ENCODE data around the gene MGST1. TPM values are rescaled to one million over a fixed set of nuclear protein-coding genes. Genes with fewer than 3 reads are reported as not detected.

Gene MGST1
- total RNA-seq, 2 donors from 2014 or later: 203 to 357 TPM

DNA sequence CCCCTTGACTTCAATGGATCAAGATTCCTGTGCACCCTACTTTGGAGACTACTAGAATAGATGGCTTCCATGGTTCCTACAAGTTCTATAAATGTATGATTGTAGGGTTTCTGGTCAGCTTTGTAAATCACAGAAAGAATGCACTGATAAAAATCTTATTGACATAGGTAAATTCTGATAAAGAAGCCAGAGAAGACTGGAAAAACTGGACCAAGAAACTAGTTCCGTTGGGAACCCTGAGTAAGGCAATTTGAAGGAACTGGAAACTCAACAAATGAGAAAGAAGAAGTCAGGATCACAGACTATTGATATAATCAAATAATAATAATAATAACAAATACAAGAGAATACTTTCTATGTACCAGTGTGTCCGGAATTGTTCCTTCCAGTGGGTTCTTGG is 15.4 kb upstream of the MGST1 start:
- Histone ChIP-seq H3K4me3 (ENCODE audit: low read length) (no peak overlapping the region), H3K4me1 (ENCODE audit: control insufficient read depth, insufficient read depth, low read length) (no peaks in the 10 kb centered on the region), H3K9me3 (ENCODE audit: control insufficient read depth, low read length) (peaks cover 8% of the 10 kb centered on the region), H3K27me3 (ENCODE audit: control insufficient read depth, insufficient read depth, low read length, poor library complexity, severe bottlenecking) (no peaks in the 10 kb centered on the region), H3K9ac (ENCODE audit: extremely low read depth, low read length, poor library complexity, severe bottlenecking) (no peak overlapping the region), H3K36me3 (ENCODE audit: control insufficient read depth, insufficient read depth, low read length) (no peaks in the 10 kb centered on the region), H3K27ac (ENCODE audit: low read depth, low read length) (no peak overlapping the region)
- Mint-ChIP-seq H3K27me3 (ENCODE audit: insufficient read depth) (no peaks in the 10 kb centered on the region), H3K9me3 (peaks cover 13% of the 10 kb centered on the region), H3K4me3 (no peak overlapping the region), H3K4me1 (no peaks in the 10 kb centered on the region), H3K27ac (no peak overlapping the region), H3K36me3 (ENCODE audit: low read depth) (no peaks in the 10 kb centered on the region)
- TF ChIP-seq, protein P1, sequence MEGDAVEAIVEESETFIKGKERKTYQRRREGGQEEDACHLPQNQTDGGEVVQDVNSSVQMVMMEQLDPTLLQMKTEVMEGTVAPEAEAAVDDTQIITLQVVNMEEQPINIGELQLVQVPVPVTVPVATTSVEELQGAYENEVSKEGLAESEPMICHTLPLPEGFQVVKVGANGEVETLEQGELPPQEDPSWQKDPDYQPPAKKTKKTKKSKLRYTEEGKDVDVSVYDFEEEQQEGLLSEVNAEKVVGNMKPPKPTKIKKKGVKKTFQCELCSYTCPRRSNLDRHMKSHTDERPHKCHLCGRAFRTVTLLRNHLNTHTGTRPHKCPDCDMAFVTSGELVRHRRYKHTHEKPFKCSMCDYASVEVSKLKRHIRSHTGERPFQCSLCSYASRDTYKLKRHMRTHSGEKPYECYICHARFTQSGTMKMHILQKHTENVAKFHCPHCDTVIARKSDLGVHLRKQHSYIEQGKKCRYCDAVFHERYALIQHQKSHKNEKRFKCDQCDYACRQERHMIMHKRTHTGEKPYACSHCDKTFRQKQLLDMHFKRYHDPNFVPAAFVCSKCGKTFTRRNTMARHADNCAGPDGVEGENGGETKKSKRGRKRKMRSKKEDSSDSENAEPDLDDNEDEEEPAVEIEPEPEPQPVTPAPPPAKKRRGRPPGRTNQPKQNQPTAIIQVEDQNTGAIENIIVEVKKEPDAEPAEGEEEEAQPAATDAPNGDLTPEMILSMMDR (conservative IDR thresholded peaks at IDR 0.05): no peak
- no peak for DNase-seq
- WGBS, 2 experiments (ENCODE audit: insufficient coverage in 1 of 2, insufficient read length in 1 of 2): 91% methylated on average over 2 of the region's 2 CpGs; no CpG with 5 or more reads in 1 of the 2 experiments

DNA sequence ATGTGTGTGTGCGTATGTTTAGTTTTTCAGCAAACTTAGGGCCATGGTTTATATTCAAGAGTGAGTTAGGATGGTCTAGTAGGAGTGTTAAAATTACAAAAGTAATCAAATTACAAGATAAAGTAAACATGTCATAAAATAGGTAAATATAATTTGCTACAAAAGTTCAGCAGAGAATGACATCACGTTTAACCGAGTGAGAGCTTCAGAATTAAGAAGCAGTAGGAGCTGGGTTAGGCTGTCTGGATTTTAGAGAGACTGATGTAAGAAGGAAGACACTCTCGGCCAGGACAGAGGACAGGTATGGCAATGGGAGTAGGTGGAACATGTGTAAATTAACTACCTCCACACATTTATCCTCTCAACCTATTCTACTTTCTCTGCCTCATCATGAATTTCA is 11.6 kb upstream of the MGST1 start:
- H3K4me1 Mint-ChIP-seq: peaks cover 3% of the 10 kb centered on the region
- no peak overlapping the region for H3K27ac Mint-ChIP-seq
- Histone ChIP-seq H3K4me1 (ENCODE audit: control insufficient read depth, insufficient read depth, low read length) (peaks cover 14% of the 10 kb centered on the region), H3K9me3 (ENCODE audit: control insufficient read depth, low read length) (no peaks in the 10 kb centered on the region), H3K27ac (ENCODE audit: low read depth, low read length) (no peak overlapping the region), H3K27me3 (ENCODE audit: control insufficient read depth, insufficient read depth, low read length, poor library complexity, severe bottlenecking) (no peaks in the 10 kb centered on the region), H3K36me3 (ENCODE audit: control insufficient read depth, insufficient read depth, low read length) (no peaks in the 10 kb centered on the region), H3K4me3 (ENCODE audit: low read length) (no peak overlapping the region), H3K9ac (ENCODE audit: extremely low read depth, low read length, poor library complexity, severe bottlenecking) (no peak overlapping the region)
- no peak overlapping the region for H3K4me3 Mint-ChIP-seq
- no peaks in the 10 kb centered on the region for H3K9me3 Mint-ChIP-seq
- DNase-seq: no peak
- no peaks in the 10 kb centered on the region for H3K27me3 Mint-ChIP-seq (ENCODE audit: insufficient read depth)
- TF ChIP-seq, protein P1 (conservative IDR thresholded peaks at IDR 0.05): no peak
- H3K36me3 Mint-ChIP-seq (ENCODE audit: low read depth): no peaks in the 10 kb centered on the region
- WGBS, 2 experiments (ENCODE audit: insufficient coverage in 1 of 2, insufficient read length in 1 of 2): 89% methylated on average over 2 of the region's 4 CpGs; no CpG with 5 or more reads in 1 of the 2 experiments

DNA sequence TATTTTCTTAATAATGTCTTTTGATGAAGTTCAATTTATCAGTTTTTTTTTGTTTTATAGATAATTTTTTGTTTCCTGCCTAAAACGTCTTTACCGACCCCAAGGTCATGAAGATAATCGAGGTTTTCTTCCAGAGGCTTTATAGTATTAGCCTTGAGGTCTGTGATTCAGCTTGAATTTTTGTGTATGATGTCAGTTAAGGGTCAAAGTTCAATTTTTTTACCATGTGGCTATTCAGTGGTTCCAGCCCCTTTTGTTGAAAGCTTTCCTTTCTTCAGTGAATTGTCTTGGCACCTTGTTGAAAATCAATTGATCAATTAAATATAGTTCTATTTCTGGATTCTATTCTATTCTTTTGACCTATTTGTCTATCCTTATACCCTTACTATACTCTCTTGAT is 3.2 kb upstream of the MGST1 start:
- 70 to 92% methylated on average over 2 to 3 of the region's 3 CpGs for WGBS, 2 experiments (ENCODE audit: insufficient coverage in 1 of 2, insufficient read length in 1 of 2)
- no peak overlapping the region for H3K4me3 ChIP-seq (ENCODE audit: low read length)
- Mint-ChIP-seq H3K9me3 (peaks cover 3% of the 10 kb centered on the region), H3K4me1 (peaks cover 15% of the 10 kb centered on the region), H3K36me3 (ENCODE audit: low read depth) (peaks cover under 1% of the 10 kb centered on the region), H3K27ac (no peak overlapping the region), H3K4me3 (no peak overlapping the region), H3K27me3 (ENCODE audit: insufficient read depth) (no peaks in the 10 kb centered on the region)
- no peak overlapping the region for H3K27ac ChIP-seq (ENCODE audit: low read depth, low read length)
- no peak overlapping the region for H3K9ac ChIP-seq (ENCODE audit: extremely low read depth, low read length, poor library complexity, severe bottlenecking)
- no peaks in the 10 kb centered on the region for H3K9me3 ChIP-seq (ENCODE audit: control insufficient read depth, low read length)
- no peak for DNase-seq
- H3K27me3 ChIP-seq (ENCODE audit: control insufficient read depth, insufficient read depth, low read length, poor library complexity, severe bottlenecking): no peaks in the 10 kb centered on the region
- TF ChIP-seq, protein P1 (conservative IDR thresholded peaks at IDR 0.05): no peak
- H3K36me3 ChIP-seq (ENCODE audit: control insufficient read depth, insufficient read depth, low read length): no peaks in the 10 kb centered on the region
- H3K4me1 ChIP-seq (ENCODE audit: control insufficient read depth, insufficient read depth, low read length): peaks cover 8% of the 10 kb centered on the region

Measured in endodermal cell (in vitro differentiated cells).